GM12878 (cell line): ENCODE results near the gene NEB. TPM values are rescaled to one million over a fixed set of nuclear protein-coding genes. Genes with fewer than 3 reads are reported as not detected.

Experiments used
- ATAC-seq: fragments of 200-7000 bp; cut with Tn5 transposase; 3 replicates; pipeline ENCODE4 v1.9.1; 2020; ENCODE audit warnings: mild to moderate bottlenecking, moderate library complexity
- BruUV-seq: library from RNA; stranded (reverse); fragments of 400-500 nt; replicated peaks from 2 replicates; lab custom pipeline; 2021; lab: Mats Ljungman, UMichigan
- CTCF ChIA-PET: fragments of 300-600 bp; sonication (Branson Sonifier 250); formaldehyde crosslinking; extraction: SDS; loops from one replicate; lab custom pipeline; 2021; ENCODE audit warnings: inconsistent platforms; lab: Yijun Ruan, JAX
- POLR2A ChIA-PET: fragments of 350-600 bp; formaldehyde crosslinking; extraction: SDS; loops from one replicate; lab custom pipeline; 2021; ENCODE audit warnings: inconsistent platforms; lab: Charles Lee
- RAD21 ChIA-PET: fragments of 300-600 bp; sonication (Branson Sonifier 250); formaldehyde crosslinking; loops from one replicate; lab custom pipeline; 2023; ENCODE audit warnings: antibody characterized with exemption; ENCODE audit not compliant: unreplicated experiment; lab: Charles Lee
- SMC1A ChIA-PET: fragments of 300-600 bp; sonication (Branson Sonifier 250); formaldehyde crosslinking; loops from one replicate; lab custom pipeline; 2023; ENCODE audit not compliant: unreplicated experiment, uncharacterized antibody; lab: Charles Lee
- DNase-seq: peaks from one replicate; pipeline ENCODE4 v3.0.0-alpha.2; 2011; ENCODE audit warnings: low read depth, low spot score
- FAIRE-seq: peaks from 3 replicates; lab custom pipeline; 2011; peaks lifted over from hg19 to GRCh38; lab: Jason Lieb, UNC
- H2AFZ ChIP-seq: 2 replicates; pipeline ENCODE4 v1.6.0; 2011; ENCODE audit warnings: low read depth, low read length, control low read depth; ENCODE audit not compliant: control insufficient read depth
- H3K27ac ChIP-seq: 2 replicates; pipeline ENCODE4 v1.5.1; 2011; ENCODE audit warnings: control low read depth; ENCODE audit not compliant: control insufficient read depth, insufficient read depth
- H3K27me3 ChIP-seq, 2 experiments: replicated peaks in 1 of 2; 2 replicates each; pipeline versions ENCODE4 v1.6.0 to v1.6.1; 2011; ENCODE audit warnings: low read length in 1 of 2; ENCODE audit not compliant: control insufficient read depth in 2 of 2, insufficient read depth in 2 of 2
- H3K36me3 ChIP-seq, 2 experiments: 2 replicates each; pipeline ENCODE4 v1.5.1; 2011; ENCODE audit warnings: low read length in 1 of 2; ENCODE audit not compliant: control insufficient read depth in 2 of 2, insufficient read depth in 2 of 2
- H3K4me1 ChIP-seq: 2 replicates; pipeline ENCODE4 v1.6.1; 2011; ENCODE audit warnings: mild to moderate bottlenecking, low read length, moderate library complexity, mixed read lengths; ENCODE audit not compliant: control insufficient read depth, insufficient read depth
- H3K4me2 ChIP-seq: 2 replicates; pipeline ENCODE4 v1.6.0; 2011; ENCODE audit warnings: control low read depth; ENCODE audit not compliant: control insufficient read depth, insufficient read depth
- H3K4me3 ChIP-seq: fragments of 200-600 bp; sonication (generic); 2 replicates; pipeline ENCODE4 v1.5.1; 2016
- H3K79me2 ChIP-seq: 2 replicates; pipeline ENCODE4 v1.6.0; 2011; ENCODE audit warnings: low read length; ENCODE audit not compliant: control insufficient read depth, insufficient read depth
- H3K9ac ChIP-seq: 2 replicates; pipeline ENCODE4 v1.8.0; 2011; ENCODE audit warnings: low read length, control low read depth, mixed read lengths; ENCODE audit not compliant: control insufficient read depth, insufficient read depth
- H3K9me3 ChIP-seq: replicated peaks from 3 replicates; pipeline ENCODE4 v1.5.1; 2011; ENCODE audit warnings: mild to moderate bottlenecking, low read length; ENCODE audit not compliant: control insufficient read depth, insufficient read depth
- H4K20me1 ChIP-seq: 2 replicates; pipeline ENCODE4 v1.6.0; 2011; ENCODE audit not compliant: control insufficient read depth, insufficient read depth
- CBFB ChIP-seq: IDR thresholded peaks from 2 replicates; pipeline ENCODE4 v1.6.1; 2016; ENCODE audit warnings: antibody characterized with exemption, low read depth
- CEBPB ChIP-seq, 2 experiments: fragments of 150-350 bp in 1 of 2; IDR thresholded peaks; 2 replicates each; pipeline ENCODE4 v1.6.1; 2012 to 2014; ENCODE audit warnings: low read depth in 2 of 2, low read length in 2 of 2, borderline replicate concordance in 1 of 2, inconsistent platforms in 1 of 2
- DPF2 ChIP-seq: fragments of 450-650 bp; IDR thresholded peaks from 2 replicates; pipeline ENCODE4 v1.6.1; 2017; ENCODE audit warnings: mild to moderate bottlenecking
- E4F1 ChIP-seq: fragments of 450-650 bp; IDR thresholded peaks from 2 replicates; pipeline ENCODE4 v1.6.1; 2018; ENCODE audit warnings: borderline replicate concordance, mild to moderate bottlenecking; ENCODE audit not compliant: partially characterized antibody
- EZH2 ChIP-seq: IDR thresholded peaks from 2 replicates; pipeline ENCODE4 v1.6.1; 2012; ENCODE audit warnings: low read depth, mild to moderate bottlenecking, control low read depth, inconsistent platforms, low read length, borderline replicate concordance; ENCODE audit not compliant: control insufficient read depth
- NFYB ChIP-seq: IDR thresholded peaks from 2 replicates; pipeline ENCODE4 v1.6.1; 2011; ENCODE audit warnings: low read depth, mild to moderate bottlenecking, low read length, improper control_type of control experiment, moderate library complexity; ENCODE audit not compliant: insufficient read depth
- NKRF ChIP-seq: fragments of 450-650 bp; conservative IDR thresholded peaks from 2 replicates; pipeline ENCODE4 v1.6.1; 2017; ENCODE audit warnings: mild to moderate bottlenecking, moderate library complexity
- PBX3 ChIP-seq: IDR thresholded peaks from 2 replicates; pipeline ENCODE4 v1.6.1; 2011; ENCODE audit warnings: mild to moderate bottlenecking, low read depth, low read length, moderate library complexity; ENCODE audit not compliant: insufficient replicate concordance
- POU2F2 ChIP-seq: IDR thresholded peaks from 3 replicates; pipeline ENCODE4 v1.6.1; 2011; ENCODE audit warnings: low read depth, mild to moderate bottlenecking, low read length, borderline replicate concordance
- RB1 ChIP-seq: fragments of 450-650 bp; formaldehyde crosslinking; IDR thresholded peaks from 2 replicates; pipeline ENCODE4 v1.6.1; 2017; ENCODE audit warnings: mild to moderate bottlenecking, borderline replicate concordance
- RELA ChIP-seq: fragments of 450-650 bp; IDR thresholded peaks from 2 replicates; pipeline ENCODE4 v1.8.0; 2014; ENCODE audit warnings: borderline replicate concordance; ENCODE audit not compliant: partially characterized antibody
- SREBF1 ChIP-seq: IDR thresholded peaks from 2 replicates; pipeline ENCODE4 v1.6.1; 2012; ENCODE audit warnings: mild to moderate bottlenecking, low read length
- ZBTB4 ChIP-seq: fragments of 450-650 bp; formaldehyde crosslinking; IDR thresholded peaks from 2 replicates; pipeline ENCODE4 v1.4.0; 2022; ENCODE audit warnings: mild to moderate bottlenecking, moderate library complexity
- in situ Hi-C: fragments of 300-500 bp; cut with MboI; formaldehyde crosslinking; loops from 9 replicates; pipeline ENCODE4 v1.14.3; 2018; ENCODE audit warnings: mixed read lengths
- intact Hi-C: fragments of 100-400 bp; cut with micrococcal nuclease; formaldehyde crosslinking; loops from one replicate; pipeline ENCODE4 v1.14.2; 2022; ENCODE audit not compliant: unreplicated experiment
- polyA plus RNA-seq, 11 experiments: library from polyadenylated mRNA; depleted of rRNA in 4 of 11; unstranded in 6 of 11; stranded (reverse) in 5 of 11; fragments of >200 nt; fragmentation: Nextera tagmentation in 4 of 11; fragmentation: Illumina TruSeq in 1 of 11; extraction: Ambion mirVana in 4 of 11; extraction: Trizol in 1 of 11; gene quantifications; 1 replicate in 1 of 11; 2 replicates in 10 of 11; pipeline versions ENCODE4 v1.2.1 to v1.2.3, GENCODE V29; 2011 to 2016; ENCODE audit warnings: inconsistent platforms in 2 of 11, missing spikeins in 2 of 11, low read depth in 1 of 11
- total RNA-seq, 4 experiments: library from RNA; depleted of rRNA in 3 of 4; stranded (reverse); fragments of >200 nt in 3 of 4; fragmentation: Illumina TruSeq in 1 of 4; extraction: Trizol in 1 of 4; gene quantifications; 2 replicates each; pipeline versions ENCODE4 v1.2.1 to v1.2.3, GENCODE V29; 2013 to 2021

The NEB gene
- total and polyA plus RNA-seq, 10 of the 15 experiments (the other 5 are each of a cell fraction or from before 2014, with no cell fraction given) = 0.04 to 0.77 (median 0.12) TPM

GRCh38 chr2:151655663-151656398, 78.4 kb downstream of the NEB start (continued):
- TF ChIP-seq PBX3 = no peak
- TF ChIP-seq NFYB = no peak
- no peak for TF ChIP-seq SREBF1
- no peak for TF ChIP-seq CBFB
- no peak for TF ChIP-seq RB1
- TF ChIP-seq, all 136 proteins: peak for 0

GRCh38 chr2:151654891-151655290, 79.4 kb downstream of the NEB start:
- Histone ChIP-seq H3K79me2 (no peaks in the 10 kb centered on the region), H3K4me3 (no peak overlapping the region), H3K27ac (no peak overlapping the region), H2AFZ (no peak overlapping the region), H3K9me3 (no peaks in the 10 kb centered on the region), H3K27me3 (no peaks in the 10 kb centered on the region; a peak in 1 of 4 replicates), H3K4me2 (no peak overlapping the region), H4K20me1 (no peaks in the 10 kb centered on the region), H3K36me3 (no peaks in the 10 kb centered on the region), H3K9ac (no peak overlapping the region), H3K4me1 (no peaks in the 10 kb centered on the region)
- intact Hi-C loops (no loop called here), in situ Hi-C loops (no loop called here)
- ChIA-PET RAD21 (no interaction called here), CTCF (no interaction called here), POLR2A (no interaction called here), SMC1A (no interaction called here)
- ATAC-seq (no peak), DNase-seq (no peak), FAIRE-seq (no peak)
- BruUV-seq = no TSS peak
- TF ChIP-seq RELA (no peak), EZH2 (no peak), CEBPB (IDR thresholded peaks at IDR 0.05; ENCODE audit: borderline replicate concordance in 1 of 2, low read depth in 2 of 2, low read length in 2 of 2) (no peak), ZBTB4 (no peak), DPF2 (no peak), POU2F2 (no peak), NKRF (no peak), E4F1 (no peak)
